ENCODE results near the gene AVEN. TPM values are rescaled to one million over a fixed set of nuclear protein-coding genes. Genes with fewer than 3 reads are reported as not detected.
"Not testable (repeated sequence)": the region's sequence is repeated elsewhere in the genome, so short reads cannot be mapped to it uniquely, and the experiment has no call there.

The AVEN gene
- total RNA-seq, 2 donors from 2014 or later = 16.5 to 16.7 TPM

DNA sequence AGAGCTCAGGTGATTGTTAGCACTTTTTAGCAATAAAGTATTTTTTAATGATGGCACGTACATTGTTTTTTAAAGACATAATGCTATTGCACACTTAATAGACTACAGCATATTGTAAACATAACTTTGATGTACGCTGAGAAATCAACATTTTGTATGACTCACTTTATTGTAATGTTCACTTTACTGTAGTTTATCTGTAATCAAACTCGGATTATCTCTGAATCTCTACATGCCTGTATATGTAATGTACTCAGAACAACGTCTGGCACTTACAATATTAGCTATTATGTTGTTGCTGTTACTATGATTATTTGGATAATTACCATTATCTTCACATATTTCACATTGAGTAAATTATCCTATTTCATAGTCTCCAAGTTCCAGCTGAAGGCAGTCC, 208.7 kb downstream of the AVEN start:
- ATAC-seq (no peak), DNase-seq (no peak)
- intact Hi-C loops (cut with DNase I) = no loop called here

DNA sequence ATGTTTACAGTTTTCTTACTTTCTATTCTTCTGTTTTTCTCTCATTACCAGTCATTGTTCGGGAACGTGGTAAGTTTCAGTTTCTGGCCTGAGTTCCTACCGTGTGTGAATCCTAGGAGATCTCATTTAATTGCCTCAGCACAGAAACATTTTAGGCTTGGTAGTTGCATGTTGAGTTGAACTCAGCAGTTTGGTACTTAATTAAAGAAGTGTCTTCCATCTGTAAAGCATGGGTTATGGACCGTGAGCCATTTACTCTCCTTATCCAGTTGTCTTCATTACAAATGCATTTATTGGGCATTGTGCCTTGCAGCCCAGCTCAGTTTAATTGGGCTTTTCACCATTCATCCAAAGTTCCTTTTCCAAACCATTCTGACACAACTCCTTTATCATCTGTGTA, 212.8 kb downstream of the AVEN start:
- ATAC-seq = no peak
- intact Hi-C loops (cut with DNase I) = no loop called here
- DNase-seq = no peak

DNA sequence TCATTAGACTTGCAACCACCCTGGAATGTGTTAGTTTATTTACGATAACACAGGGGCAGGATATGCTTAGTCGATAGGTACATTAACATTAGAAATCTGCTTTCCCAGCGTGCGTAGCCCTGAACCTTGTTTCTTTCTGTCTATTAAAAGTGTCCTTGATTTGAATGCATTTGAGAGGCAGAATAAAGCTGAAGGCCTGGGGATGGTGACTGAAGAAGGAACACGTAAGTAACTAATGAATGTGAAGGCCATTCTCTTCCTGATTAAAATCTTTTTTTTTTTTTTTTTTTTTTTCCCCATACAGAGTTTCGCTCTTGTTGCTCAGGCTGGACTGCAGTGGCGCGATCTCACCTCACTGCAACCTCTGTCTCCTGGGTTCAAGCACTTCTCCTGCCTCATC, 213.6 kb downstream of the AVEN start:
- intact Hi-C loops (cut with DNase I) = no loop called here
- no peak for DNase-seq
- no peak for ATAC-seq

DNA sequence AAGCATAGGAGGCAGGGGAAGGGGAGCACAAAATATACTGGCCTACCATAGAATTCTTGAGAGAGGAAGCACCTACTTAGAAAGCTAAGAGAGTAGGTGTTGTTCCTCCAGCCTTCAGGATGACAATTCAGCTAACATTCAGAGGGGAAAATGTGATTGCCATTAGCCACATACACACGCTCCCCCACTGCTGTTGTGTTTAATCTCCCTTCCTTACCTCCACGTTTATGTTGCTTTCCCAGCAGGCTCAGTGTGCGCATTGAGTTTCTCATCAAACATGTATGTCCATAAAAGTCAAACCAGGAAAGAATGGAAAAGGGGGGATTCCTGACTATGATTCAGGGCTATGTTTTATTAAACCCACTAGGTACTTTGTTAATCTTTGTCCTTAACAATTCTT, 215.9 kb downstream of the AVEN start:
- DNase-seq (no peak), ATAC-seq (no peak)
- intact Hi-C loops (cut with DNase I) = no loop called here

DNA sequence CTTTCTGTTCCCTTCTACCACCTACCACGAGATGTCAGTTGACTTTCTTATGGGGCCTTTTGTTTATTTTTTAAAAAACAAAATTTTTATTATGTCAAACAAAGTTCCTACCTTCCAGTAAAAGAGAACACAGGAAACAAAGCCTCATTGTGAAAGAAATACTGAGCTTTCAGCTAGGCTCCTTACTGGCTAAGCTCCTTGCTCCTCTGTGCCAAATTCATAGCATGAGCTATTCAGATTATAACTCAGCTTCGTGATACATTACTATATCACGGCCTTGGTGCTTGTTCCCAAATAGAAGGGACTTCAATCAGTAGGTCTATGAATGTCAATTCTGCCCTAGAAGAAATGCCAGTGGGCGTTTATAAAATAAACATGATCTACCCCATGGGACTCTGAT, 216.5 kb downstream of the AVEN start:
- no peak for ATAC-seq
- DNase-seq = no peak
- intact Hi-C loops (cut with DNase I) = no loop called here

DNA sequence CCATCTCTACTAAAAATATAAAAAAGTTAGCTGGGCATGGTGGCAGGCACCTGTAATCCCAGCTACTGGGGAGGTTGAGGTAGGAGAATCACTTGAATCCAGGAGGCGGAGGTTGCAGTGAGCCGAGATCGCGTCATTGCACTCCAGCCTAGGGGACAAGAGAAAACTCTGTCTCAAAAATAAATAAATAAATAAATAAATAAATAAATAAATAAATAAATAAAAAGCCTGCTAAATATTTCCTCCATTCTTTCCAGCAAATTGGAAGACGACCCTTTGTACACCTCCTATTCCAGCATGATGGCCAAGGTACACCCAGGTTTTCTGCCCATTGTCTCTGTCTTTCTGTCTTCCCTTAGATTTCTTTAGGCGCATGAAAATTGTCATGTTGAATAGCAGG, 219.5 kb downstream of the AVEN start:
- ATAC-seq; DNase-seq; intact Hi-C loops (cut with DNase I): not testable (repeated sequence)

Other genes starting within 250 kb of the AVEN start
- not detected for gene CHRM5, start 70.7 kb downstream of the AVEN start, total RNA-seq
- gene EMC7, start 62.7 kb upstream of the AVEN start, total RNA-seq = 10 to 100 TPM; 63.9 to 88.7 TPM
- gene PGBD4, start 62.9 kb upstream of the AVEN start, total RNA-seq = 1 to 10 TPM; 1.9 to 2.2 TPM
- 10 to 100 TPM; 18.9 to 24.8 TPM for gene KATNBL1, start 170.9 kb upstream of the AVEN start, total RNA-seq
- gene EMC4, start 185.8 kb upstream of the AVEN start, total RNA-seq = 10 to 100 TPM; 76.1 to 83.5 TPM